ENCODE data around the gene C14orf180. TPM values are rescaled to one million over a fixed set of nuclear protein-coding genes. Genes with fewer than 3 reads are reported as not detected.

Gene C14orf180
- total RNA-seq, 1 donor, result not detected

- DNase-seq (ENCODE audit: low read depth), result no peak
- no peak overlapping the region for H3K4me3 ChIP-seq (ENCODE audit: low read depth, low read length)
- TF ChIP-seq CTCF (IDR thresholded peaks at IDR 0.05; ENCODE audit: insufficient read depth, low read length), result no peak
Observed at GRCh38 chr14:104593710-104594136, 14.2 kb downstream of the C14orf180 start.

- no peak for DNase-seq (ENCODE audit: low read depth)
- no peak for TF ChIP-seq CTCF (IDR thresholded peaks at IDR 0.05; ENCODE audit: insufficient read depth, low read length)
- no peak overlapping the region for H3K4me3 ChIP-seq (ENCODE audit: low read depth, low read length)
Observed at GRCh38 chr14:104594310-104595046, 14.9 kb downstream of the C14orf180 start.

- H3K4me3 ChIP-seq (ENCODE audit: low read depth, low read length), result no peak overlapping the region
- no peak for DNase-seq (ENCODE audit: low read depth)
- no peak for TF ChIP-seq CTCF (IDR thresholded peaks at IDR 0.05; ENCODE audit: insufficient read depth, low read length)
Observed at GRCh38 chr14:104595116-104595675, 15.6 kb downstream of the C14orf180 start.

GRCh38 chr14:104595911-104596450 is 16.4 kb downstream of the C14orf180 start:
- DNase-seq (ENCODE audit: low read depth), result no peak
- no peak for TF ChIP-seq CTCF (IDR thresholded peaks at IDR 0.05; ENCODE audit: insufficient read depth, low read length)
- H3K4me3 ChIP-seq (ENCODE audit: low read depth, low read length), result no peak overlapping the region

- no peak for DNase-seq (ENCODE audit: low read depth)
- no peak for TF ChIP-seq CTCF (IDR thresholded peaks at IDR 0.05; ENCODE audit: insufficient read depth, low read length)
- H3K4me3 ChIP-seq (ENCODE audit: low read depth, low read length), result no peak overlapping the region
Observed at GRCh38 chr14:104596451-104596918, 16.9 kb downstream of the C14orf180 start.

- TF ChIP-seq CTCF (IDR thresholded peaks at IDR 0.05; ENCODE audit: insufficient read depth, low read length), result no peak
- DNase-seq (ENCODE audit: low read depth), result no peak
- no peak overlapping the region for H3K4me3 ChIP-seq (ENCODE audit: low read depth, low read length)
Observed at GRCh38 chr14:104596927-104597351, 17.4 kb downstream of the C14orf180 start.
